Right hindlimb (tissue), 1 donor: Measurements from ENCODE around the gene PTPMT1.
A peak's percentile ranks its signal among the peaks of the same experiment; 100 is the strongest.
"Not testable (repeated sequence)": the region's sequence is repeated elsewhere in the genome, so short reads cannot be mapped to it uniquely, and the experiment has no call there.

ENCODE experiments used
- DNase-seq: peaks from one replicate; pipeline ENCODE4 v3.0.0-alpha.2; 2018

PTPMT1 gene, protein sequence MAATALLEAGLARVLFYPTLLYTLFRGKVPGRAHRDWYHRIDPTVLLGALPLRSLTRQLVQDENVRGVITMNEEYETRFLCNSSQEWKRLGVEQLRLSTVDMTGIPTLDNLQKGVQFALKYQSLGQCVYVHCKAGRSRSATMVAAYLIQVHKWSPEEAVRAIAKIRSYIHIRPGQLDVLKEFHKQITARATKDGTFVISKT

DNA sequence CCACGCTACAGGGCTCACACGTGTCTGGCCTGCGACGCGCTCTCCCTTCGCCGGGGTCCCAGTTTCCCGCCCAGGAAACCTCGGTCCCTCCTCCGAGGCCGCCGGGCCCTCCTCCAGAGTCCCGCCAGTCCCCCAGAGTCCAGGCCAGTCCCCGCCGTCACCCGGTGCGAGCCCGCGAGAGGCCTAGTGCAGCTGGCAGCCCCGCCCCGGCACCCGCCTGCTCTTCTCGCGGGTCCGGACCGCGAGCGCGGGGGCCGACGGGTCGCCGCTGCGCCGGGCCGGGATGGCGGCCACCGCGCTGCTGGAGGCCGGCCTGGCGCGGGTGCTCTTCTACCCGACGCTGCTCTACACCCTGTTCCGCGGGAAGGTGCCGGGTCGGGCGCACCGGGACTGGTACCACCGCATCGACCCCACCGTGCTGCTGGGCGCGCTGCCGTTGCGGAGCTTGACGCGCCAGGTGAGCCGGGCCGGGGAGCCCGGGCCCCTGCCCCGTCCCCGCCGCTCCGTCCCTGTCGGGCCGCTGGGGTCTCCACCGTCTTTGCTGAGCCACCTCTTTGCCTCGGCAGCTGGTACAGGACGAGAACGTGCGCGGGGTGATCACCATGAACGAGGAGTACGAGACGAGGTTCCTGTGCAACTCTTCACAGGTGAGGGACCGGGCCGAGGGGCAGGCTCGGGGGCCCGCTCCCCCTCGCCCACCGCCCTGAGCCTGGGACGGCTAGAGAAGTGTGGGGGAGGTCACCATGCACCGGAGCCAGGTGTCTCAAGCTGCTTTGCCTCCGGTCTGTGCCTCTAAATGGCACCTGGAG is at the start of gene PTPMT1:
TSS of gene PTPMT1 (plus strand) at position 260 of the 809 bp plus-strand sequence. CDS start at position 284, 24 bp downstream.
- peak; percentile 82 for DNase-seq

DNA sequence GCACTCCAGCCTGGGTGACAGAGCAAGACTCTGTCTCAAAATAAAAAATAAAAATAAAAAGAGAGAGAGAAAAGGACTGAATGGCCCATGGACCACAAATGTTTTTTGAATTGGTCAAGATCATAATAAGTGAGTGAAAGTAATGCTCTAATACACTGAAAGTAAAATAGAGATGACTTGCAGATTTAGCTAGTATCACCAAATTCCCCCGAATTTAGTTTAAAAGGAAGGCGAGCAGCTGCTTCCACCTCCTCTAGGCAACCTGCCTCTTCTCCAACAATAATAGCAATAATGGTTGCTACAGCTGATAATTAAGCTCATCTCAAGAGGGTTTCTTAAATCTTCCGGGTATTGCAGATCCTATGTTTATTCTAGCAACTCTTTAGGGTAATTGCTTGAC is 49.2 kb upstream of the PTPMT1 start:
- DNase-seq, result no peak

- no peak for DNase-seq
These were observed 48.2 kb upstream of the PTPMT1 start for GRCh38 chr11:47516984-47517853.

DNA sequence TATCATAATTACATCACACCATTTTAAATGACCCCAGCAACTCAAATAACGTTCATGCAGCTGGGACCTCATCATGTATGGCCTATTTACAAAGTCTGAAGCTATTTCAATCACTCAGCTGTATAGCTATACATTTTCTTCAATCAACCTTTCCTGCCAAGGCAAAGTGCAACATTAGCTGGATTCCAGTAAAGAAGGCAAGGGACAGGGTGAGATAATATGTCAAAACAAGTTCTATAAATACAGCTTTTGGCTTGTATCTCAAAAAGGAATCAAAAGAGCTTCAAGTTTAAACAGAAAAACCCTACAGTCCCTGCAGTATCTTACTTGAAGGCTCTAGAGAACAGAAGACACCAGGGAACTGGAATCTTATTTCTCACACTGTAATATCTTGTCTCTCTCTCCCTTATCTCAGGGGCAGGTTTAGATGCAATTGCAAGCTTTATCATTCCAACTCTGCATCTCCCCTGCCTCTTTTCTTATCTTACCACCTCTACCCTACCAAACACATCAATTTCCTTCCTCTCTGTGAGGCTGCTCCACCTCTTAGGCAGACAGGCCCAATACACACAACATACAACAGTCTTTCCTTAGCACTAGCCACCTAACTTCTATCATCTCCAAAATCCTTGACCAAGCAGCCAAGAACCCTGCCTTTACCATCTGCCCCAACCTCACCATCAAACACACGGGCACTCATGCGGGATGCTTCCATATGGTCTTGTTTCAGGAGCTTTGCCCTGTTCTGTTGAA is 47.0 kb upstream of the PTPMT1 start:
- no peak for DNase-seq

- DNase-seq, result peak; percentile 37
These were observed 41.7 kb upstream of the PTPMT1 start for GRCh38 chr11:47523490-47524225.

GRCh38 chr11:47524291-47524874 is 41.0 kb upstream of the PTPMT1 start:
- peak; percentile 33 for DNase-seq

DNA sequence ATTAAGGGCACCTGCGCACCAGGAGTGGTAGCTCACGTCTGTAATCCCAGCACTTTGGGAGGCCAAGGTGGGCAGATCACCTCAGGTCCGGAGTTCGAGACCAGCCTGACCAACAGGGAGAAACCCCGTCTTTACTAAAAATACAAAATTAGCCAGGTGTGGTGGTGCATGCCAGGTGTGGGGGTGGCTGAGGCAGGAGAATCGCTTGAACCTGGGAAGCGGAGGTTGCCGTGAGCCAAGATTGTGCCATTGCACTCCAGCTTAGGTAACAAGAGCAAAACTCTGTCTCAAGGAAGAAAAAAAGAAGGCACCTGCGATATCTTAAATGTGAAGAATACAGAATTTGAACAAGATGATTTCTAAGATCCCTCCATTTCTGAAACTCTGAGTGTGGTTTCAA is 39.4 kb upstream of the PTPMT1 start:
- DNase-seq, result not testable (repeated sequence)

GRCh38 chr11:47527186-47527585 is 38.2 kb upstream of the PTPMT1 start:
- DNase-seq, result no peak

GRCh38 chr11:47529951-47530350 is 35.4 kb upstream of the PTPMT1 start:
- no peak for DNase-seq

DNA sequence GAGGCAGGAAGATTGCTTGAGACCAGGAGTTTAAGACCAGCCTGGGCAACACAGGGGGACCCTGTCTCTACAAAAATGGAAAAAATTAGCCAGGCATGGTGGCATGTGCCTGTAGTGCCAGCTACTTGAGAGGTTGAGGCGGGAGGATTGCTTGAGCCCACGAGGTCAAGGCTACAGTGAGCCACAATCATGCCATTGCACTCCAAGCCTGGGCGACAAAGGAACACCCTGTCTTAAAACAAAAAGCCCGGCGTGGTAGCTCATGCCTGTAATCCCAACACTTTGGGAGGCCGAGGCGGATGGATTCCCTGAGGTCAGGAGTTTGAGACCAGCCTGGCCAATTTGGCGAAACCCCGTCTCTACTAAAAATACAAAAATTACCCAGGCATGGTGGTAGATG is 34.7 kb upstream of the PTPMT1 start:
- not testable (repeated sequence) for DNase-seq

DNA sequence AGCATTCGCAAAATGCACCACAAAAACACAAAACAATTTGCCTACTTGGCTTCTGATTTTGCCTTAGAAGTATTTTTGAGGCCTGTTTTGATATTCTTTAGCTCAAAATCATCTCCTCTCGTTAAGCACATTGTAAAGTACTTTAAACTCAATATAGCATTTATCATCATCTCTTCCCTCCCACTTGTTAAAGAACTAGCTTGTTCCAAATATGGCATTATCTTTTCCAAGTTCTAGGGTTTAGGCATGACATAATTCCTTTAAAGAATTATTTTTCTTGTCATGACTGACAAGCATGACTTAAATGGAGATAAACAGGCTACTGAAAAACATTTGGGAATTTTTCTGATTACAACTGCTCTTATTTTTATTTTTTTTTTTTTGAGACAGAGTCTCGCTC is 33.7 kb upstream of the PTPMT1 start:
- no peak for DNase-seq

GRCh38 chr11:47532597-47533213 is 32.7 kb upstream of the PTPMT1 start:
- DNase-seq, result no peak

DNA sequence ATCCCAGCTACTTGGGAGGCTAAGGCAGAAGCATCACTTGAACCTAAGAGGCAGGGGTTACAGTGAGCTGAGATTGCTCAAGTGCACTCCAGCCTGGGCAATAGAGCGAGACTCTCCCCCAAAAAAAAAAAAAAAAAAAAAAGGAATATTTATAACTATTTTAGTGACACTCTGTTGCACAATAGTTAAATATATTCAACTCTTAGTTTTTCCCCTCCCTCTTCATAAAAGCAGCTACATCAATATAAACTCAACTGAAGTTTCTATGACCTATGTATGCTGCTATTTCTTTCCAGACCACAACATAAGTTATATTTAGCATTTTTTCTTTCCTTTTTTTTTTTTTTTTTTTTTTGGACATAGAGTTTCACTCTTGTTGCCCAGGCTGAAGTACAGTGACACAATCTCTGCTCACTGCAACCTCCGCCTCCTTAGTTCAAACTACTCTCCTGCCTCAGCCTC is 31.7 kb upstream of the PTPMT1 start:
- no peak for DNase-seq

DNA sequence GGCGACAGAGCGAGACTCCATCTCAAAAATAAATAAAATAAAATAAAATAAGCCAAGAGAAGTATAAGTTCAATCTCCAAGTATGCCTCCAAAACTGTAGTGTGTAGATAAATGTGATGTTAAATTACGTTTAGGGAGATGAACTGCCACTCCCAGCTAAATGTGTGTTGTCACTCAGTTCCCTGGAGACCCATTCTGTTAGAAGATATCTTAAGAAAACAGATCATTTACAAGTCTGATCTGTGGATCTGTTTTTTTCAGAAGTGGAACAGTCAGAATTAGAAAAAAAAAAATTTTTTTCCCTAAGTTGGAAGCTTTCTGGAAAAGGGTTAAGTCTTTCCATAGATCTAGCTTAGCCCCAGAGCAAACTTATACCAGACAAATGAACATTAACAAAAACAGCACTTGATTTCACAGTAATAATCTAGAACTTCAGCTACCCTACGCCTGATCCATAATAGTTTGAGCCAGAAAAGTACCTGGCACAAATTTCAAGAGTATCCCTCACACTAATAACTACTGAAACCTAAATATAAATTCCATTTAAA is 30.6 kb upstream of the PTPMT1 start:
- no peak for DNase-seq

DNA sequence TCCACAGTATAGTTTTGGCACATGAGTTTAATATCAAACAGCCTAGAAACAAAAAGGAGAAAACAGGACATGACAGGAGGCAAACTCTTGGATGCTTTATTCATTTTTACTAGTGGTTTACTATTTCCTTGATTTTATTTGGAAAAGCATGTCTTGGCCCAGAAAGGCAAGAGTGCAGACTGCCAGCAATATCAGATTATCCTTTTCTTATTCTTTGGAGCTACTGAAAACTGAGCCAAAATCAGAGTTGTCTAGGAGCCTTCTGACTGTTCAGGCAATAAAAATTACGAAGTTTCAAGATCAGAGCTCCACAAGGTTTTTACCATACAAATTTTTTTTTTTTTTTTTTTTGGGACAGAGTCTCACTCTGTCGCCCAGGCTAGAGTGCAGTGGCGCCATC is 28.5 kb upstream of the PTPMT1 start:
- DNase-seq, result peak; percentile 37

DNA sequence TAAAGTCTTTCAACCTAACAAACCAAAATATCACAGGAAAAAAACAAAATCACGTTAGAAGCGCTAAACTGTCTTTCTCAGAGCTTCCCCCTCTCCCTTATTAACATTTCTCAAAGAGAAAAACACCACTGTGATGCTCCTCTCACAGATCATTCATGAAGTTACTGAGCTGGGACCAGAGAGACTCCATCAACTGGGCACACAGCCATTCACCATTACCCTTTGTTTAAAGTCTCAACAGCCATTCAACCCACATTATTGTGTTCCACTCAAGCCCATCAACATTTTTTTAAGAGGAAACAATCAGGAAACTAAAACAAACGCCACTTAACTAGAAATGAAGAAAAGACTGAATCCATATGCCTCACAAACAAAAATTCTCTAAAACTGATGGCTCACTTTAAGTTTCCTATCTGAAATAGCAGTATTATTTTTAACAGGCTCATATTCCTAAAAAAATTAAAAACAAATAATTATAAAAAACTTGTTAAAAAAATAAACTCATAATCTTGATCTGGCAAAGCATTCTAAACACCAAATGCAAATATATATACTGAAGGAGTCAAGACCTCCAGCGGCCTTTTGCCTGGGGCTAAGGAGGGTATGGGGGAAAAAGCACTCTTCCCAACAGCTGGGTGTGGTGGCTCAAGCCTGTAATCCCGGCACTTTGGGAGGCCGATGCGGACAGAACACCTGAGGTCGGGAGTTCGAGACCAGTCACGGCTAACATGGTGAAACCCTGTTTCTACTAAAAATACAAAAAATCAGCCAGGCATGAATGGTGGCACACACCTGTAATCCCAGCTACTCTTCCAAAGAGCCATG is 26.4 kb upstream of the PTPMT1 start:
- DNase-seq, result no peak

GRCh38 chr11:47539681-47540039 is 25.7 kb upstream of the PTPMT1 start:
- DNase-seq, result no peak

- no peak for DNase-seq
These were observed 24.3 kb upstream of the PTPMT1 start for GRCh38 chr11:47541070-47541469.

DNA sequence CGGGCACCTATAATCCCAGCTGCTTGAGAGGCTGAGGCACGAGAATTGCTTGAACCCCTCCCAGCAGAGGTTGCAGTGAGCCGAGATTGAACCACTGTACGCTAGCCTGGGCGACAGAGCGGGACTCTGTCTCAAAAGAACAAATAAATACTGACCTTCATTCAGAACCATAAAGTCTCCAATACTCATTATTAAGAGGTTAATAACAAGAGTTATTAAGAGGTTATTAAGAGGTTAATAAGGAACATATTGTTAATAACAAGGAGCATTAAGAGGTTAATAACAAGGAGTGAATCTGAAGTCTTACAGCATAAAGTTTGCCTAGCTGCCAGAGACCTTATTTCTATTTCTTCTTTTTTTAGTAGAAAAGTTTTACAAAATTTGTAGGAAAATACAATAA is 20.1 kb upstream of the PTPMT1 start:
- DNase-seq, result no peak

- not testable (repeated sequence) for DNase-seq
These were observed 19.1 kb upstream of the PTPMT1 start for GRCh38 chr11:47546274-47546673.
